Measurements from ENCODE around the gene BRD4. TPM values are rescaled to one million over a fixed set of nuclear protein-coding genes. Genes with fewer than 3 reads are reported as not detected.

The BRD4 gene
- total and polyA plus RNA-seq, 2 donors (not counting 1 experiment from before 2014, with no cell fraction given) = 9.9 to 20.1 TPM

DNA sequence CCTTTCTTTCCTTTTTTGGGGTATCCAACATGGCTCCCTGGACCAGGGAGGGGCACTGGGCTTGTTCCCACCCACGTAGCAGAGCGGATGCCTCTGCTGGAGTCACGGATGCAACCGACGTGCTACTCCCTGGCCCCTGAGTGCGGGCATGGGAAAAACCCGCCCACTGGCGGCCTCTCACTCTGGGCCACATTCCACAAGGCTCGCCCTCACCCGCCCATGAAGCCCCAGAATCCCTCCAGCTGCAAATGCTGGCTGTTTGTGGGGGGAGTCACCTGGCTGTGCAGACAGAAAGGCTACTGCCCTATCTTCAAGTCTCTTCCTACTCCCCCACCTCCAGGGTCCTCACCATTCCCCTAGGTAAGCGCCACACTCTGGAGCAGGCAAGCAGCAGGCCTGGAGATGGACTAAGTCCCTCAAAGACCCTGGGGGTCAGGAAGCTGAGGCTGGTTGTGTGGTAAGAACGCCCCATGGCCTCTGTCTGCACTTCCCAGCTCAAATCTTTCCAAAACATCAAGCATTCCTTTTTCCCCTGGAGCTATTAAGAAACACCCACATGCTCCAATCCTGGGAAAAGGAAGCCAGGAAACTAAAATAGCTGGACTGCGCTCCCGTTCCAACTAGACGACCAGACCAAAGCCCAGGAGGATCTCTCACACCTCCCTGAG, 82.2 kb downstream of the BRD4 start:
- Histone ChIP-seq H3K79me2 (ENCODE audit: control insufficient read depth, insufficient read depth, low read length) (peaks cover 24% of the 10 kb centered on the region), H3K36me3 (ENCODE audit: control insufficient read depth, insufficient read depth, low read length) (peaks cover 30% of the 10 kb centered on the region), H2AFZ (ENCODE audit: low read length) (no peak overlapping the region), H3K9me3 (ENCODE audit: control insufficient read depth, insufficient read depth, low read depth, low read length) (no peaks in the 10 kb centered on the region), H4K20me1 (ENCODE audit: control insufficient read depth, extremely low read depth, insufficient read depth, low read length) (no peaks in the 10 kb centered on the region), H3K27ac (ENCODE audit: insufficient read depth, low read length) (peak overlapping the region; percentile 99), H3K4me1 (ENCODE audit: control insufficient read depth, extremely low read depth, insufficient read depth, low read length) (peaks cover 64% of the 10 kb centered on the region), H3K9ac (ENCODE audit: insufficient read depth, low read length) (peak overlapping the region; percentile 77), H3K4me3 (replicated peaks in 1 of 4; ENCODE audit: control extremely low read depth in 1 of 4, insufficient read depth in 1 of 4, low read depth in 3 of 4, low read length in 4 of 4) (no peak overlapping the region), H3K27me3 (ENCODE audit: control insufficient read depth, insufficient read depth, low read length) (no peaks in the 10 kb centered on the region), H3K4me2 (ENCODE audit: extremely low read depth, insufficient read depth, low read length) (peak overlapping the region; percentile 60)
- TF ChIP-seq CTCF (conservative IDR thresholded peaks at IDR 0.05 in 1 of 2, IDR thresholded peaks at IDR 0.05 in 1 of 2; ENCODE audit: low read depth in 1 of 2, low read length in 2 of 2) = no peak
- no peak for TF ChIP-seq EZH2 (IDR thresholded peaks at IDR 0.05; ENCODE audit: low read length, missing control alignments)
- DNase-seq (ENCODE audit: low read depth in 2 of 2) = peak; percentile 88 to 92

DNA sequence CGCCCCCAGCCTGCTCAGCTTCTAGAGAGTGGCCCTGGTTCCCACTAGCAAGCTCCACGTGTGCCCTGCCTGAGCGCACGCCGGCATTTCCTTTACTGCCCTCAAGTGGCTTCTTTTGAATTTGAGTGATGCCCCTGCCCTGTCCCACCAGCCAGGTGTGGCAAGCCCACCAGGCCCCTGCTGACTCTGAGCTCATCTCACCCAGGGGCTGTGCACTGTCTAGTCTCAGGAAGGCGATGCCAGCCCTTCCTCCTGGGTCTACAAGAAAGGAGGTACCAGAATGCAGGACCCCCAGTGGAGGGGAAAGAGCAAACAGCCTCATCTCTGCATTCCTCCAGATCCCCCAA, 82.8 kb downstream of the BRD4 start:
- H3K4me3 ChIP-seq (replicated peaks in 1 of 4; ENCODE audit: control extremely low read depth in 1 of 4, insufficient read depth in 1 of 4, low read depth in 3 of 4, low read length in 4 of 4) = no peak overlapping the region
- peaks cover 26% of the 10 kb centered on the region for H3K36me3 ChIP-seq (ENCODE audit: control insufficient read depth, insufficient read depth, low read length)
- peaks cover 24% of the 10 kb centered on the region for H3K79me2 ChIP-seq (ENCODE audit: control insufficient read depth, insufficient read depth, low read length)

More for the DNA sequence above, 82.8 kb downstream of the BRD4 start:
- Histone ChIP-seq H2AFZ (ENCODE audit: low read length) (no peak overlapping the region), H3K9ac (ENCODE audit: insufficient read depth, low read length) (peak overlapping the region; percentile 73), H3K27ac (ENCODE audit: insufficient read depth, low read length) (peak overlapping the region; percentile 99), H3K9me3 (ENCODE audit: control insufficient read depth, insufficient read depth, low read depth, low read length) (no peaks in the 10 kb centered on the region), H3K27me3 (ENCODE audit: control insufficient read depth, insufficient read depth, low read length) (no peaks in the 10 kb centered on the region), H3K4me2 (ENCODE audit: extremely low read depth, insufficient read depth, low read length) (peak overlapping the region; percentile 20), H3K4me1 (ENCODE audit: control insufficient read depth, extremely low read depth, insufficient read depth, low read length) (peaks cover 64% of the 10 kb centered on the region), H4K20me1 (ENCODE audit: control insufficient read depth, extremely low read depth, insufficient read depth, low read length) (no peaks in the 10 kb centered on the region)
- no peak for DNase-seq (ENCODE audit: low read depth in 2 of 2)
- TF ChIP-seq CTCF (conservative IDR thresholded peaks at IDR 0.05 in 1 of 2, IDR thresholded peaks at IDR 0.05 in 1 of 2; ENCODE audit: low read depth in 1 of 2, low read length in 2 of 2) = peak in 1 of 2 donors; percentile 21
- TF ChIP-seq EZH2 (IDR thresholded peaks at IDR 0.05; ENCODE audit: low read length, missing control alignments) = no peak

Measured in fibroblast of lung (primary cell).